Neutrophil (primary cell): ENCODE data around the gene ALKBH3.

Source experiments
- H3K27ac ChIP-seq: fragments of 200-600 bp; sonication (generic); 2 replicates; pipeline ENCODE4 v1.5.1; 2016; ENCODE audit warnings: mild to moderate bottlenecking, moderate library complexity
- H3K27me3 ChIP-seq: fragments of 200-600 bp; sonication (generic); 2 replicates; pipeline ENCODE4 v1.6.0; 2016; ENCODE audit warnings: mild to moderate bottlenecking
- H3K36me3 ChIP-seq: fragments of 200-600 bp; sonication (generic); 2 replicates; pipeline ENCODE4 v1.5.1; 2017
- H3K4me1 ChIP-seq, 2 experiments: fragments of 200-600 bp in 1 of 2; sonication (generic) in 1 of 2; 1 replicate in 1 of 2; 2 replicates in 1 of 2; pipeline versions ENCODE4 v1.5.1 to v1.6.1; 2013 to 2016; ENCODE audit warnings: low read depth in 1 of 2, low read length in 1 of 2, mild to moderate bottlenecking in 1 of 2, moderate library complexity in 1 of 2; ENCODE audit not compliant: control insufficient read depth in 1 of 2, insufficient read depth in 1 of 2
- H3K4me3 ChIP-seq, 2 experiments: fragments of 200-600 bp in 1 of 2; sonication (generic) in 1 of 2; 1 replicate in 1 of 2; 2 replicates in 1 of 2; pipeline ENCODE4 v1.5.1; 2013 to 2016; ENCODE audit warnings: low read depth in 1 of 2, low read length in 1 of 2, mild to moderate bottlenecking in 1 of 2, moderate library complexity in 1 of 2
- H3K9me3 ChIP-seq: fragments of 200-600 bp; sonication (generic); 2 replicates; pipeline ENCODE4 v1.5.1; 2016
- TF ChIP-seq, protein P1 (sequence below): fragments of 200-600 bp; sonication (generic); IDR thresholded peaks from 2 replicates; pipeline ENCODE4 v1.5.1; 2016; ENCODE audit warnings: antibody characterized with exemption

Gene ALKBH3

DNA sequence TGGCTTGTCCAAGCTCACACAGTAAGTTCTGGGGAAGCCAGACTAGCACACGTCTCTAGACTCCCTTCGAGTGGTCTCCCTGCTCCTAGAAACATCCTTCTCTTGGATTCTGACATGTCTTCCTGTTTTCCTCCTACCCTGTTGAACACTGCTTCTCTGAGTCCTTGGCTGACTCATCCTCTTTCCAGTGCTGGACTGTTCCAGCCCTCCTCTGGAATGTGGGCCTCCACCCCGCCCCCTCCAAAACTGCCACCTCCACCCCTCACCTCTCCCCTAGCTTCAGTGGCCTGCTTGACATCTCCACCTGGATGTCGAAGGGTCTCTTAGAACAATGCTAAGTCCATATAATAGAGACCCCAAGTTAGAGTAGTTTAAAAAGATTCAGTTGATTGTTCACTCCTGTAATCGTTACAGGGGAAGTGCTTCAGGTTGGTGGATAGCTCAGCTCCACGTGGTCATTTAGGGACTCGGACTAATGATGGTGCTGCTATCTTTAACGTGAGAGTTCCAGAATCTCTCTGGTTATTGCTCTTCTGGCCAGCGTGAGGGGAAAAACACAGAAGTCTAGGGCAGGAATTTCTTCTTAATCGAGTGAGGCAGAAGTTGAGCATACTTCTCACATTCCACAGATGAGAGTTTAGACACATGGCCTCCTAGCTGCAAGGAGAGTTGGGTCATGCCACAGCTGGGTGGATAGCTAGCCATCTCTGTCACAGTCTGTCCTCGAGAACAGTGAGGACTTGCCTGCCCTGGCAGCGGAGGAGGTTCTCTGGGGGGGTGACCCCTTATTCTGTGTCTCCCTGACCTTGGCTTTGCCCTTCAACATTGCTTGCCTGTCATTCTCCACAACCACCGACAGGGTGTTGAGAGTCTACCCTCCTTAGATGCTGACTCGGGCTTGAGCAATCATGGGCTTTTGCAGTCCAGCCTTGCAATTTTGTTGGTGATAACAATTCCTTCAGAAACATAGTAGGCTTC lies 57.1 kb downstream of the ALKBH3 start:
- TF ChIP-seq, protein P1, sequence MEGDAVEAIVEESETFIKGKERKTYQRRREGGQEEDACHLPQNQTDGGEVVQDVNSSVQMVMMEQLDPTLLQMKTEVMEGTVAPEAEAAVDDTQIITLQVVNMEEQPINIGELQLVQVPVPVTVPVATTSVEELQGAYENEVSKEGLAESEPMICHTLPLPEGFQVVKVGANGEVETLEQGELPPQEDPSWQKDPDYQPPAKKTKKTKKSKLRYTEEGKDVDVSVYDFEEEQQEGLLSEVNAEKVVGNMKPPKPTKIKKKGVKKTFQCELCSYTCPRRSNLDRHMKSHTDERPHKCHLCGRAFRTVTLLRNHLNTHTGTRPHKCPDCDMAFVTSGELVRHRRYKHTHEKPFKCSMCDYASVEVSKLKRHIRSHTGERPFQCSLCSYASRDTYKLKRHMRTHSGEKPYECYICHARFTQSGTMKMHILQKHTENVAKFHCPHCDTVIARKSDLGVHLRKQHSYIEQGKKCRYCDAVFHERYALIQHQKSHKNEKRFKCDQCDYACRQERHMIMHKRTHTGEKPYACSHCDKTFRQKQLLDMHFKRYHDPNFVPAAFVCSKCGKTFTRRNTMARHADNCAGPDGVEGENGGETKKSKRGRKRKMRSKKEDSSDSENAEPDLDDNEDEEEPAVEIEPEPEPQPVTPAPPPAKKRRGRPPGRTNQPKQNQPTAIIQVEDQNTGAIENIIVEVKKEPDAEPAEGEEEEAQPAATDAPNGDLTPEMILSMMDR = no peak
- H3K4me1 ChIP-seq = peaks cover under 1 to 4% of the 10 kb centered on the region in 2 experiments
- H3K4me3 ChIP-seq = no peak overlapping the region
- peaks cover 91% of the 10 kb centered on the region for H3K27me3 ChIP-seq
- H3K27ac ChIP-seq = no peak overlapping the region
- no peaks in the 10 kb centered on the region for H3K9me3 ChIP-seq
- no peaks in the 10 kb centered on the region for H3K36me3 ChIP-seq

DNA sequence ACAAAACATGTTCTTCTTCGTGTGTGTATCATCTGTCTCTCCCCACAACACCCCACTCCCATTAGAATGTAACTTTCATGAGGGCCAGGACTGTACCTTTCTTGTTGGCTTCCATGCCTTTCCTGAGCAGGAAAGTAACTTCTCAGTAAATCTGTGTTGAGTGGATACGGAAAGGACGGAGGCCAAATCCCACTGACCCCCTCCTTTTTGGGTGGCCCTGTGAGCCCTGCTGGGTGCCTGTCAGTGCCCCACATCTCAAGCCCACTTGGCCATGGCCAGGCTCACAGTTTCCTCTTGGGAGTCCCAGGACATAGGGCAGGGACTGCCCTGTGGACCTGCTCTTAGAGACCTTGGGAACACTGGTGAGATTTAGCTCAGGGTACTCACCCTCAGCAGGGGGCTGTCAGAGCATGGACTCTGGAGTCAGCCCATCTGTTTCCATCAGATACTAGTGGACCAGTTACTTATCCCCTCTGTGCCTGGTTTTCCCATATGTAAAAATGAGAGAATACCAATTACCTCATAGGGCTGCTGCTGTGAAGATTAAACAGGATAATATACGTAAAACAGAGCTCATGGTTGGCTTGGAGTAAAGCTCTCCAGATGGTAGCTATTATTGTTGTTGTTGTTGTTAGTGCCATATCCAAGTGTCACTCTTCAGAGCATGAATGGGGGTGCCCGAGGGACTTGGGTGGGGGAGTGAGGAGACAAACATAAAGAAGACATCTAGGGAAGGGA lies 60.8 kb downstream of the ALKBH3 start:
- Histone ChIP-seq H3K4me3 (no peak overlapping the region), H3K4me1 (peaks cover 19 to 24% of the 10 kb centered on the region in 2 experiments), H3K27ac (no peak overlapping the region), H3K27me3 (peaks cover 99% of the 10 kb centered on the region), H3K36me3 (no peaks in the 10 kb centered on the region), H3K9me3 (no peaks in the 10 kb centered on the region)
- TF ChIP-seq, protein P1 = no peak

DNA sequence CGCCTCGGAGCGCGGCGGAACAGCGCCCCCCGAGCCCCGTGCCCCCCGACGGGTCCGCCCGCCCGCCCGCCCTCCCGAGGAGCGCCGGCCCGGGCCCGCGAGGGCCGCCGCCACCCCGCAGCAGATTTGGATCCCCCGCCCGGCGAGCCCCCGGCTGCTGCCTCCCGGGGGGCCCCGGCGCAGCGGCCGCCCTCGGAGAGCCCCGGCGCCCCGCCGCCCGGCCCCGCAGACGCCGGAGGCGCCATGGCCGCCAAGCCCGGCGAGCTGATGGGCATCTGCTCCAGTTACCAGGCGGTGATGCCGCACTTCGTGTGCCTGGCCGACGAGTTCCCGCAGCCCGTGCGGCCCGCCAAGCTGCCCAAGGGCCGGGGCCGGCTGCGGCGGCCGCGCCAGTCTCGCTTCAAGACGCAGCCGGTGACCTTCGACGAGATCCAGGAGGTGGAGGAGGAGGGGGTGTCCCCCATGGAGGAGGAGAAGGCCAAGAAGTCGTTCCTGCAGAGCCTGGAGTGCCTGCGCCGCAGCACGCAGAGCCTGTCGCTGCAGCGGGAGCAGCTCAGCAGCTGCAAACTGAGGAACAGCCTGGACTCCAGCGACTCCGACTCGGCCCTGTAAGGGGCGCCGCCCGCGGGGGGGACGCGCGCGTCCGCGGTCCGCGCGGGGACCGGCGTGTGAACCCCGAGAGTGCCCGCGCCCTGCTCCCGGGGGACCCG lies 62.2 kb downstream of the ALKBH3 start:
- Histone ChIP-seq H3K27ac (no peak overlapping the region), H3K4me1 (peaks cover 19 to 24% of the 10 kb centered on the region in 2 experiments), H3K27me3 (peaks cover 100% of the 10 kb centered on the region), H3K4me3 (peak overlapping the region in 1 of 2 experiments; percentile 32), H3K9me3 (no peaks in the 10 kb centered on the region), H3K36me3 (no peaks in the 10 kb centered on the region)
- TF ChIP-seq, protein P1 = no peak

DNA sequence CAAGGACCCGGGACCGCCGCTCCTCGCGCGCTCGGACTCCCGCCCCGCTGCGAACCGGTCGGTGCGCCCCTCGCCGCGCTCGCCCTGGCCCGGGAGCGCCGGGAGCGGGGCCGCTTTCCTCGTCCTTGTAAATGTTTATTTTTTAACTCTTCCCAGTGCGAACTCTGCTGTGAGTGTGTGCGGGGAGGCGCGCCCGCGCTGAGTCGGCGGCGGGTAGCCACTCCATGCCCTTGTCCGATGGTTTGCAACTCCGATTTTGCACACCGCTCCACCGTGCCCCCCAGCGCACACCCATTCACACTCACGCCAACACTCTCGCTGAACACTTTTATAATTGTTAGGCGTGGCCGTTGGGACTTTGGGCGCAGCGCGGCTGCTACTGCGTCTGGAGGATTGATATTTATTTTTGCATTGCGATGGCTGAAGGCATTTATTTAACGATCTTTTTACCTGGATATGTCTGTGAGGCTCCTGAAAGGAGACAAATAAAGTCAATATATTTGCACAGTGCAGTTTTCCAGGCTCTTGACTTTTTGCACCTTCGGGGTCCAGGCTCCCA lies 62.8 kb downstream of the ALKBH3 start:
- H3K27me3 ChIP-seq = peaks cover 100% of the 10 kb centered on the region
- peaks cover 19 to 24% of the 10 kb centered on the region in 2 experiments for H3K4me1 ChIP-seq
- TF ChIP-seq, protein P1 = no peak
- H3K4me3 ChIP-seq = no peak overlapping the region
- no peak overlapping the region for H3K27ac ChIP-seq
- no peaks in the 10 kb centered on the region for H3K36me3 ChIP-seq
- H3K9me3 ChIP-seq = no peaks in the 10 kb centered on the region
